ENCODE measurements around the gene TBCD.

DNA sequence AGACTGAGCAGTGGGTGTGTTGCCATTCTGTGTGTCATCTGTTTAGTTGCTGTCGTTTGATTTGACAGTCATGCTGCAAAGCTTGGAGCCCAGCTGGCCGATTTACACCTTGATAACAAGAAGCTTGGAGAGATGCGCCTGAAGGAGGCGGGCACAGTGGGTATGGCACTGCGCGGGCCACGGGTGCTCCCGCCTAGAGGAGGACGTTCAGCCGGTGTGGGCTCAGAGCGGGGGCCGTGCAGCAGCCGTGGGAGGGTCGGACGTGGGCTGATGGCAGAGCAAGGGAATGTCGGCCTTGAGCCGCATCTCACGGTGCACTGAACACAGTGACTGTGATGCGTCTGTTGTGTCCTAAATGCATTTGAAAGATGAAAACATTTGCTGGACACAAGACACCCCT is 31.7 kb upstream of the TBCD start:
- TF ChIP-seq, protein P1, sequence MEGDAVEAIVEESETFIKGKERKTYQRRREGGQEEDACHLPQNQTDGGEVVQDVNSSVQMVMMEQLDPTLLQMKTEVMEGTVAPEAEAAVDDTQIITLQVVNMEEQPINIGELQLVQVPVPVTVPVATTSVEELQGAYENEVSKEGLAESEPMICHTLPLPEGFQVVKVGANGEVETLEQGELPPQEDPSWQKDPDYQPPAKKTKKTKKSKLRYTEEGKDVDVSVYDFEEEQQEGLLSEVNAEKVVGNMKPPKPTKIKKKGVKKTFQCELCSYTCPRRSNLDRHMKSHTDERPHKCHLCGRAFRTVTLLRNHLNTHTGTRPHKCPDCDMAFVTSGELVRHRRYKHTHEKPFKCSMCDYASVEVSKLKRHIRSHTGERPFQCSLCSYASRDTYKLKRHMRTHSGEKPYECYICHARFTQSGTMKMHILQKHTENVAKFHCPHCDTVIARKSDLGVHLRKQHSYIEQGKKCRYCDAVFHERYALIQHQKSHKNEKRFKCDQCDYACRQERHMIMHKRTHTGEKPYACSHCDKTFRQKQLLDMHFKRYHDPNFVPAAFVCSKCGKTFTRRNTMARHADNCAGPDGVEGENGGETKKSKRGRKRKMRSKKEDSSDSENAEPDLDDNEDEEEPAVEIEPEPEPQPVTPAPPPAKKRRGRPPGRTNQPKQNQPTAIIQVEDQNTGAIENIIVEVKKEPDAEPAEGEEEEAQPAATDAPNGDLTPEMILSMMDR (IDR thresholded peaks at IDR 0.05; ENCODE audit: insufficient read depth, low read length, poor library complexity, severe bottlenecking): no peak
- TF ChIP-seq EZH2phosphoT487 (conservative IDR thresholded peaks at IDR 0.05; ENCODE audit: low read length): no peak
